HG02981 (cell line): ENCODE measurements around the gene SIAH3.
"Not testable (repeated sequence)": the region's sequence is repeated elsewhere in the genome, so short reads cannot be mapped to it uniquely, and the experiment has no call there.

Experiments used
- ATAC-seq: cut with Tn5 transposase; IDR thresholded peaks from one replicate; pipeline ENCODE4 v1.9.1; 2021; ENCODE audit warnings: mild to moderate bottlenecking, moderate library complexity; ENCODE audit not compliant: unreplicated experiment

SIAH3 gene

GRCh38 chr13:45851171-45851921 is at the start of gene SIAH3:
SIAH3 (minus strand) TSS chr13:45851753; CDS start chr13:45851629, 124 bp downstream.
- no peak for ATAC-seq

GRCh38 chr13:45899406-45899805 is 47.9 kb upstream of the SIAH3 start:
- no peak for ATAC-seq

GRCh38 chr13:45897562-45897961 is 46.0 kb upstream of the SIAH3 start:
- ATAC-seq: no peak

GRCh38 chr13:45896285-45896684 is 44.7 kb upstream of the SIAH3 start:
- no peak for ATAC-seq

- ATAC-seq: no peak
Measured at GRCh38 chr13:45895881-45896280, 44.3 kb upstream of the SIAH3 start.

DNA sequence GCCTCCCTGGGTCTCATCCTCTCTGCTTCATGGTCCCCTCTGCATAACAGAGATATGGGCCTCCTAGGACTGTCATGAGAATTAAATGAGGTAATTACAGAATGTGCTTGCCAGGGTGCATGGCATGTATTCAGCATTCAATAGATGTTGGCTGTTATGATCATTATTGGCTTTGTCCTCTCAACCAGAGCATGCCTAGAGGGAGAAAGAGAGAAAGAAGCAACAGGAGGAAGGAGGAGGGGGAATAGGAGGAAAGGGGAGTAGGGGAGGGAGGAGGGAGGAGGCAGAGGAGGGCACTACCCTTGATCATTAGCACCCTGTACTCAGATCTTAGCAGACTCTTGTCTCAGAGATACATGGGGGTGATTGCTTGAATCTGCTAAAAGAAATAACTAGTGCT is 41.0 kb upstream of the SIAH3 start:
- no peak for ATAC-seq

GRCh38 chr13:45889590-45890243 is 38.2 kb upstream of the SIAH3 start:
- no peak for ATAC-seq

DNA sequence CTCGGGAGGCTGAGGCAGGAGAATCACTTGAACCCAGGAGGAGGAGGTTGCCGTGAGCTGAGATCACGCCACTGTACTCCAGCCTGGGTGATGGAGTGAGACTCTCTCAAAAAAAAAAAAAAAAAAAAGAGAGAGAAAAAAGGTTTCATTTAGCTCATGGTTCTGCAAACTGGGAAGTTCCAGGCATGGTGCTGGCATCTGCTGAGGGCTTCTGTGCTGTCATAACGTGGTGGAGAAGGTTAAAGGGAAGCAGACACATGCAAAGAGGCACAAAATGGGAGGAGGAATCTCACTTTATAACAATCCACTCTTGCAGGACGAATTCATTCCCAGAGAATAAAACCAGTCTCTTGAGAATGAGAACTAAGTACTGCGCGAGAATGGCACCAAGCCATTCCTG is 34.9 kb upstream of the SIAH3 start:
- ATAC-seq: no peak

GRCh38 chr13:45885194-45885593 is 33.6 kb upstream of the SIAH3 start:
- no peak for ATAC-seq

GRCh38 chr13:45882626-45883025 is 31.1 kb upstream of the SIAH3 start:
- ATAC-seq: no peak

DNA sequence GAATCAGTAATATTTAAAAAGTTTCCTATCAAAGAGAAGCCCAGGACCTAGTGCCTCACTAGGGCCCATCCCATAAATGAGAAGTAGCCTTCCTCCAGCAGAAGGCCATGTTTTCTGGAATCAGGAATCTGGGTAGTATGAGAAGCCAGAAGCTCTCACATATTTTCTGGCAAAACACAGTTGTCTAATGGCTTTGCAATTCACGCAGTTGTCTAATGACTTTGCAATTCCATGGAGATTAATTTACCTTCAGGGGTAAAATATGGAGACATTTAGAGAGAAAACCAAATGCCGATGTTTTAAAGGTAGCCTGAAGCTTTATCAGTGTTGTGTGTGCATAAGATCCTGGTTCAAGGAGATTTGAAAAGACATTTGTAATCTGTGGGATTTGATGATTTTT is 29.8 kb upstream of the SIAH3 start:
- ATAC-seq: no peak

DNA sequence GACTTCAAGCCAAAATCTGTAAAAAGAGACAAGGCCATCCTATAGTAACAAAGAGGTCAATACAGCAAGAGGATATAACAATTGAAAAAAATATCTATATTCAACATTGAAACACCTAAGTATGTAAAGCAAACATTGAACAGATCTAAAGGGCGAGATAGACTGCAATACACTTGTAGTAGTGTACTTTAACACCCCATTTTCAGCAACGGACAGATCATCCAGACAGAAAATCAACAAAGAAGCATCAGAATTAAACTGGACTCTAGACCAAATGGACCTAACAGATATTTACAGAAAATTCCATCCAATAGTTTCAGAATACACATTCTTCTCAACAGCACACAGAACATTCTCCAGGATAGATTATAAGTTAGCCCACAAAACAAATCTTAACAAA is 28.7 kb upstream of the SIAH3 start:
- ATAC-seq: no peak

- ATAC-seq: no peak
Measured at GRCh38 chr13:45879666-45880065, 28.1 kb upstream of the SIAH3 start.

DNA sequence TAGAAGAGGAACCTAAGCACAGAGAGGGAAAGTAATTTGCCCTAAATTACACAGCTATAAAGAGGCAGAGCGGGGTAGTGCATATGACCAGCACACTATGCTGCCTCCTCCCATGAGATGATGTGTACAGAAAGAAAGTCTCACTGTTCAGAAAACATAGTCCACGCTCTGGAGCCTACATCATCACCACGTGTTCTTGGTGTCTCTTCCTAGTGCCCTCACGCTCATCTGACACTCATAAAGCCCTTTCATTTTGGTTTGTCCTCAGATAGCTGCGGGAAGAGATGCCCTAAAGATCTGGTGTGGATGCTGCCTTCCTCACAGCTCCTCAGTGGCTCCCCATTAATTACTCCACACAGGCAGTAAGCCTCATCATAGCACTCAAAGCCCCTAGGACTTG is 27.4 kb upstream of the SIAH3 start:
- ATAC-seq: no peak

DNA sequence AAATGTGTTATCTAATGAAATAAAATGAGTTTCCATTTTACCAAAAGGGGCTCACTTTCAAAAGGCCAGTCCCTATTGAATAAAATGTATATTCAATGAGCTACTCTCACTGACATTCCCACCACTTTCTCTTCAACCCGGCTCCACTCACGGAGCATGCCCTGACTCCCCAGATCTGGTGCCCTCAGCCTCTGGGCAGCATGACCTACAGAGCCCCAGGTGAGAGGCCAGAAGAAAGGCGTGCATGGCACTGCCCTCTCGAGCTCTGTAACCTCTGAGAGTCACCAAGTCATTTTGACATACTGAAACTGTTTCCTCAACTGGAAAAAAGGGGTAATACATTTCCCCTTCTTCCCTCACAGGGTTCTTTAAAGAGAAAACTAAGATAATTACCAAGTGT is 25.2 kb upstream of the SIAH3 start:
- ATAC-seq: no peak

GRCh38 chr13:45875951-45876350 is 24.4 kb upstream of the SIAH3 start:
- ATAC-seq: no peak

GRCh38 chr13:45873491-45874325 is 22.2 kb upstream of the SIAH3 start:
- ATAC-seq: no peak

- no peak for ATAC-seq
Measured at GRCh38 chr13:45872566-45872965, 21.0 kb upstream of the SIAH3 start.

DNA sequence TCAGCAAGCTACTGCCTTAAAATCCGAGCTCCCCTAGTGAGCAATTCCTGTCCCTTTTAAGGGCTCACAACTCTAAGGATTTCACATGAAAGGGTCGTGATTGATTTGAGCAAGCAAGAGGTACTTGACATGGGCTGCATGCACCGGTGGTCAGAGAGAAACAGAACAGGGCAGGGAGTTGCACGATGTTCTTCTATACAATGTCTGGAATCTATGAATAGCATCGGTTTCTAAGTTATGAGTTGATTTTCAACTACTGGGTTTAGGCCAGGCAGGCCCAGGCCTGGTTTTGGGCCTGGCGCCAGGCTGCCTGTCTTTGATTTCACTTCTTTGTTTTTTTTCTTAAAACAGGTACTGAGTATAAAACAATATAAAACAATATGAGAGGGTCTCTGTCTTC is 19.6 kb upstream of the SIAH3 start:
- not testable (repeated sequence) for ATAC-seq

DNA sequence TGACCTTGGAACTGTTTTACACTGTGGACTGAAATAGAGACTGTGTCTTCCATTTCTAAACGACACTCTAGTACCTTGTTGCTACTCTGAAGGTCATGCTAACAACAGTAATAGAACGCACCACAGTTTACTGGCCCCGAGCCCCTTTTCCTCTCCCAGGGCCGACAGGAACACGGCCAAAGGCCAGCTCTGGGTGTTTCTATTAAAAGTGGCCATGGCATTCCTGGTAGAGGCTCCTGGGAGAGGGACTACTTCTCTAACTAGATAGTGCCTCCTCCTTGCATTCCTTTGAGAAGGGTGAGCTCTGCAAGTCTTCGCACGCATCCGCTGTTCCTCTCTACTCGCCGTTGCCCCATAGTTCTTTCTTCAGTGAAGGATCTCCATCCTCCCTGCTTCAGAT is 18.7 kb upstream of the SIAH3 start:
- ATAC-seq: no peak

- no peak for ATAC-seq
Measured at GRCh38 chr13:45865414-45865813, 13.9 kb upstream of the SIAH3 start.
